Activated CD8-positive, alpha-beta T cell treated with anti-CD3 and anti-CD28 coated beads for 36 hours (primary cell): ENCODE data around the gene EEPD1. TPM values are rescaled to one million over a fixed set of nuclear protein-coding genes. Genes with fewer than 3 reads are reported as not detected.
A peak's percentile ranks its signal among the peaks of the same experiment; 100 is the strongest.

Source experiments
- ATAC-seq: fragments of 200-7000 bp; cut with Tn5 transposase; one replicate; pipeline ENCODE4 v1.10.0; 2021; ENCODE audit warnings: mild to moderate bottlenecking, moderate library complexity
- CTCF ChIA-PET: fragments of 350-600 bp; sonication (Branson Sonifier 250); formaldehyde crosslinking; loops from one replicate; lab custom pipeline; 2021; ENCODE audit warnings: antibody characterized with exemption; lab: Charles Lee
- POLR2A ChIA-PET: fragments of 350-600 bp; sonication (Branson Sonifier 250); formaldehyde crosslinking; loops from one replicate; lab custom pipeline; 2021; ENCODE audit warnings: antibody characterized with exemption; lab: Charles Lee
- DNase-seq: peaks from one replicate; pipeline ENCODE4 v3.0.0-alpha.2; 2020
- H3K27ac Mint-ChIP-seq: one replicate; pipeline ENCODE4 v1.8.0; 2021; ENCODE audit warnings: mild to moderate bottlenecking, mixed read lengths
- H3K27me3 Mint-ChIP-seq: one replicate; pipeline ENCODE4 v1.8.0; 2021; ENCODE audit warnings: mixed read lengths
- H3K36me3 Mint-ChIP-seq: one replicate; pipeline ENCODE4 v1.8.0; 2021; ENCODE audit warnings: low read depth, mixed read lengths
- H3K4me1 Mint-ChIP-seq: one replicate; pipeline ENCODE4 v1.8.0; 2021; ENCODE audit warnings: low read depth, mixed read lengths
- H3K4me3 Mint-ChIP-seq: one replicate; pipeline ENCODE4 v1.8.0; 2021; ENCODE audit warnings: mild to moderate bottlenecking, moderate library complexity, mixed read lengths
- H3K9me3 Mint-ChIP-seq: one replicate; pipeline ENCODE4 v1.8.0; 2021; ENCODE audit warnings: mixed read lengths
- CTCF ChIP-seq: fragments of 200-600 bp; IDR thresholded peaks from one replicate; pipeline ENCODE4 v1.8.0; 2022; ENCODE audit warnings: antibody characterized with exemption, mild to moderate bottlenecking
- intact Hi-C: fragments of 100-400 bp; cut with micrococcal nuclease; formaldehyde crosslinking; loops from one replicate; pipeline ENCODE4 v1.10.0; 2022
- total RNA-seq, 2 experiments: library from RNA; stranded (reverse); gene quantifications; one replicate each; pipeline ENCODE4 v1.2.3, GENCODE V29; 2021

Gene EEPD1
- total RNA-seq, 2 experiments from 2014 or later = 0.76 to 0.90 TPM

GRCh38 chr7:36280840-36281812, 128.1 kb downstream of the EEPD1 start:
- Mint-ChIP-seq H3K27me3 (no peaks in the 10 kb centered on the region), H3K36me3 (no peaks in the 10 kb centered on the region), H3K4me1 (peaks cover 14% of the 10 kb centered on the region), H3K27ac (no peak overlapping the region), H3K9me3 (no peaks in the 10 kb centered on the region), H3K4me3 (no peak overlapping the region)
- DNase-seq = no peak
- POLR2A ChIA-PET = no interaction called here
- TF ChIP-seq CTCF = no peak
- CTCF ChIA-PET = interaction anchor here (0.9 to 2.5 kb wide), 6 partner anchors 9 to 260 kb away, joined by 3 to 11 read pairs (median 4); no protein-coding TSS in a partner anchor
- no peak for ATAC-seq
- intact Hi-C loops = loop anchor here (10.0 kb wide), 1 partner anchor 166 kb away; no protein-coding TSS in a partner anchor

DNA sequence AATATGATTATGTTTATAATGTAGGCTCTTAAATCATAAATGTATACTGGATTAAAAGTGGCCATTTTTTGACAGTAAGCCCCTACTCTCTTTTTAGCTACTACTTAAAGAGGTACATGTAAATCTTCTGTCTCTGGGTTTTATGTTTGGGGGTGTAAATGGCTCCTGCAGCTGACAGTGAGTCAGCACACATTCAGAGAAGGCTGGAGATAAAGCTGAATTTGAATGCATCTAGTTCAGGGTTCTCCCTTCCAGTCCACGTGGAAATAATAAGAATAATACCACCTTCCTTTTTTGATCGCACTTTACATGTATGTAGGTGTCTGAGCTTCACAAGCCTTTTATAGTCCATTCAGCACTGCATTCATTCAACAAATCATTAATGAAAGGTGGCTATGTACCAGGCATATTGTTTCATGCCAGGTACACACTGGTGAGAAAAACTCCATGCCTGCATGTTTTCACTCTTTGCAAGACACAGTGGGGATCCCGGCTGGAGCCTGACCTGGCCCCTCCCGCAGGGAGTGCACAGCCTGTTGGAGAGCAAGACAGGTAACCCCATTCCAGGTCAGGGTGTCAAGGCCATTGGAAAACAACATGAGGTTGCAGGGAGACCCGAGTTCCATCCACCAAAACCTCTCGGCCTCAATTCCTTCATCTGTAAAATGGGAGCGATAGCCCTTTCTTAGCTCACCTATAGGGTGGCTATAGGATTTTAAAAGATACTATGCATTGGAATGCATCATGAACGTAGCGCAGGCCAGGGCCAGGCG, 129.1 kb downstream of the EEPD1 start:
- ChIA-PET CTCF (interaction anchor here (1.0 to 2.5 kb wide), 5 partner anchors 10 to 297 kb away, joined by 3 to 11 read pairs (median 3); no protein-coding TSS in a partner anchor), POLR2A (no interaction called here)
- intact Hi-C loops = loop anchor here (10.0 kb wide), 1 partner anchor 167 kb away; no protein-coding TSS in a partner anchor
- DNase-seq (no peak), ATAC-seq (no peak)
- Mint-ChIP-seq H3K9me3 (no peaks in the 10 kb centered on the region), H3K27me3 (no peaks in the 10 kb centered on the region), H3K36me3 (no peaks in the 10 kb centered on the region), H3K4me3 (no peak overlapping the region), H3K27ac (no peak overlapping the region), H3K4me1 (peaks cover 20% of the 10 kb centered on the region)
- TF ChIP-seq CTCF = no peak

DNA sequence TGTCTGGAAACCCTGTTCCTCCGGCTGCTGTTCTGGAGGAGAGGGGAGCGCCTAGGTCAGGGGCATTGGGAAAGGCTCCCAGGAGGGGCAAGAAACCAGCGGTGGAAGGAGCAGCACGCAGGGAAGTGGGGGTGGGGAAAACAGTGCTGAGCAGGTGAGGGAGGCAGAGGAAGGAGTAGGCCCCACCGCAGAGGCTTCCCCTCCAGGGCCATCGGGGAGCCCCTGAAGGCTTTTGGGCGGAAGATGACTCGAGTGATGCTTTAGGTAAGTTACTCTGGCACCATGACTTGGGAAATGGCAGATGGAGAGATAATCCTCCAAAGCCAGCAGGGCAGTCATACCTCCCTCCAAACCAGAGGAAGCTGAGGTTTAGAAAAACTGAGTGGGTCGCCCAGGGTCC, 130.1 kb downstream of the EEPD1 start:
- ChIA-PET CTCF (interaction anchor here (0.6 to 2.5 kb wide), 3 partner anchors 9 to 298 kb away, joined by 3 to 11 read pairs (median 3); no protein-coding TSS in a partner anchor), POLR2A (no interaction called here)
- Mint-ChIP-seq H3K27ac (peak overlapping the region; percentile 21), H3K36me3 (peaks cover under 1% of the 10 kb centered on the region), H3K4me3 (no peak overlapping the region), H3K27me3 (no peaks in the 10 kb centered on the region), H3K4me1 (peaks cover 31% of the 10 kb centered on the region), H3K9me3 (no peaks in the 10 kb centered on the region)
- TF ChIP-seq CTCF = no peak
- peak; percentile 53 for DNase-seq
- intact Hi-C loops = loop anchor here (10.0 kb wide), 1 partner anchor 168 kb away; no protein-coding TSS in a partner anchor
- ATAC-seq = no peak

- no peak for TF ChIP-seq CTCF
- ChIA-PET CTCF (interaction anchor here (1.5 to 2.5 kb wide), 2 partner anchors 8 to 299 kb away, joined by 4 to 11 read pairs; no protein-coding TSS in a partner anchor), POLR2A (no interaction called here)
- Mint-ChIP-seq H3K4me3 (no peak overlapping the region), H3K9me3 (no peaks in the 10 kb centered on the region), H3K4me1 (peaks cover 34% of the 10 kb centered on the region), H3K27ac (no peak overlapping the region), H3K36me3 (peaks cover 2% of the 10 kb centered on the region), H3K27me3 (no peaks in the 10 kb centered on the region)
- intact Hi-C loops = loop anchor here (10.0 kb wide), 1 partner anchor 169 kb away; no protein-coding TSS in a partner anchor
- DNase-seq (peak; percentile 28), ATAC-seq (peak; percentile 26)
These were observed 130.7 kb downstream of the EEPD1 start for GRCh38 chr7:36283711-36284130.
